ENCODE results near the gene PRKAA1.

DNA sequence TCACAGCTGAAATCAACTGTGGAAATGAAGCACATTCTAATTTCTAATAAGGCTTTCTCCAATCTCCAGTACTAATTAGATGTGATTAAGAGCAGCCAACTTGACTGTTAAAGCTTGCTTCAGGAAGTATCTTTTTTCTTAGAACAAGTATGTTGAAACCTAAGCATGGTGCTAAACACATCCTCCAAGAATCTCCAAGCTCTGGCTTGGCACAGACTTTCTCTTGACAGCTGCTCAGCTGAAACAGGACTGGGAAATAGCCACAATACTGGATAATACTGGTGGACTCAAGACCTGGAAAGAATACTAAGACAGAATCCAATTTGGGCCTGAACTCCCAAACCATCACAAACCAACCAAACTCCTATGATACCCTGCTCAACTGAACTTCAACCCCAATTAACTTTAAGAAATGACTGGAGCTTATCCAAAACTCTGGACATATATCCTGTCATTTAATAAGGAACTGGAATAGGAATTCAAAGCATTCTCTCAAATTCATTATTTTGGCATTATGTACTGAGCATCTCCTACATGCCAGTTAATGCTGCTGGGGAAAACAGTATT is 16.2 kb downstream of the PRKAA1 start:
- TF ChIP-seq, protein P1, sequence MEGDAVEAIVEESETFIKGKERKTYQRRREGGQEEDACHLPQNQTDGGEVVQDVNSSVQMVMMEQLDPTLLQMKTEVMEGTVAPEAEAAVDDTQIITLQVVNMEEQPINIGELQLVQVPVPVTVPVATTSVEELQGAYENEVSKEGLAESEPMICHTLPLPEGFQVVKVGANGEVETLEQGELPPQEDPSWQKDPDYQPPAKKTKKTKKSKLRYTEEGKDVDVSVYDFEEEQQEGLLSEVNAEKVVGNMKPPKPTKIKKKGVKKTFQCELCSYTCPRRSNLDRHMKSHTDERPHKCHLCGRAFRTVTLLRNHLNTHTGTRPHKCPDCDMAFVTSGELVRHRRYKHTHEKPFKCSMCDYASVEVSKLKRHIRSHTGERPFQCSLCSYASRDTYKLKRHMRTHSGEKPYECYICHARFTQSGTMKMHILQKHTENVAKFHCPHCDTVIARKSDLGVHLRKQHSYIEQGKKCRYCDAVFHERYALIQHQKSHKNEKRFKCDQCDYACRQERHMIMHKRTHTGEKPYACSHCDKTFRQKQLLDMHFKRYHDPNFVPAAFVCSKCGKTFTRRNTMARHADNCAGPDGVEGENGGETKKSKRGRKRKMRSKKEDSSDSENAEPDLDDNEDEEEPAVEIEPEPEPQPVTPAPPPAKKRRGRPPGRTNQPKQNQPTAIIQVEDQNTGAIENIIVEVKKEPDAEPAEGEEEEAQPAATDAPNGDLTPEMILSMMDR (IDR thresholded peaks at IDR 0.05): no peak
- no peak for TF ChIP-seq EP300 (IDR thresholded peaks at IDR 0.05)
- no peak for TF ChIP-seq POLR2A (IDR thresholded peaks at IDR 0.05)
